ENCODE measurements around the gene ANKRD31.

The ANKRD31 gene

GRCh38 chr5:75049456-75050351 lies 187.0 kb downstream of the ANKRD31 start:
- TF ChIP-seq PAX5 (IDR thresholded peaks at IDR 0.05; ENCODE audit: insufficient read depth, low read length, severe bottlenecking): no peak
- no peak for TF ChIP-seq POLR2A (IDR thresholded peaks at IDR 0.05; ENCODE audit: low read depth, low read length)
- TF ChIP-seq POU2F2 (IDR thresholded peaks at IDR 0.05; ENCODE audit: low read depth, low read length): peak; percentile 61; the same call in 1 of the 2 replicates
- TF ChIP-seq SPI1 (IDR thresholded peaks at IDR 0.05; ENCODE audit: low read depth, low read length): no peak
- DNase-seq (ENCODE audit: insufficient read length, low spot score) (no peak), FAIRE-seq (peak; percentile 95)

GRCh38 chr5:75048457-75048953 lies 188.2 kb downstream of the ANKRD31 start:
- DNase-seq (ENCODE audit: insufficient read length, low spot score): no peak
- FAIRE-seq: peak; percentile 43
- TF ChIP-seq TAF1 (IDR thresholded peaks at IDR 0.05; ENCODE audit: low read depth, low read length) (no peak), POU2F2 (IDR thresholded peaks at IDR 0.05; ENCODE audit: low read depth, low read length) (no peak; the same call in 1 of the 2 replicates), PAX5 (IDR thresholded peaks at IDR 0.05; ENCODE audit: insufficient read depth, low read length, severe bottlenecking) (no peak), POLR2AphosphoS5 (IDR thresholded peaks at IDR 0.05; ENCODE audit: low read depth, low read length) (no peak), POLR2A (IDR thresholded peaks at IDR 0.05; ENCODE audit: low read depth, low read length) (no peak), SPI1 (IDR thresholded peaks at IDR 0.05; ENCODE audit: low read depth, low read length) (no peak)

- TF ChIP-seq SPI1 (IDR thresholded peaks at IDR 0.05; ENCODE audit: low read depth, low read length) (no peak), TAF1 (IDR thresholded peaks at IDR 0.05; ENCODE audit: low read depth, low read length) (no peak), POU2F2 (IDR thresholded peaks at IDR 0.05; ENCODE audit: low read depth, low read length) (no peak), PAX5 (IDR thresholded peaks at IDR 0.05; ENCODE audit: insufficient read depth, low read length, severe bottlenecking) (no peak), POLR2AphosphoS5 (IDR thresholded peaks at IDR 0.05; ENCODE audit: low read depth, low read length) (no peak), POLR2A (IDR thresholded peaks at IDR 0.05; ENCODE audit: low read depth, low read length) (no peak)
- no peak for DNase-seq (ENCODE audit: insufficient read length, low spot score)
- no peak for FAIRE-seq
These were observed 189.3 kb downstream of the ANKRD31 start for GRCh38 chr5:75047356-75047755.

- DNase-seq (ENCODE audit: insufficient read length, low spot score): no peak
- FAIRE-seq: no peak
- TF ChIP-seq POLR2AphosphoS5 (IDR thresholded peaks at IDR 0.05; ENCODE audit: low read depth, low read length): no peak
- TF ChIP-seq POU2F2 (IDR thresholded peaks at IDR 0.05; ENCODE audit: low read depth, low read length): no peak
- TF ChIP-seq TAF1 (IDR thresholded peaks at IDR 0.05; ENCODE audit: low read depth, low read length): no peak
- TF ChIP-seq PAX5 (IDR thresholded peaks at IDR 0.05; ENCODE audit: insufficient read depth, low read length, severe bottlenecking): no peak
- no peak for TF ChIP-seq POLR2A (IDR thresholded peaks at IDR 0.05; ENCODE audit: low read depth, low read length)
- no peak for TF ChIP-seq SPI1 (IDR thresholded peaks at IDR 0.05; ENCODE audit: low read depth, low read length)
These were observed 190.1 kb downstream of the ANKRD31 start for GRCh38 chr5:75046366-75047142.

- DNase-seq (ENCODE audit: insufficient read length, low spot score) (no peak), FAIRE-seq (no peak)
- no peak for TF ChIP-seq SPI1 (IDR thresholded peaks at IDR 0.05; ENCODE audit: low read depth, low read length)
These were observed 191.6 kb downstream of the ANKRD31 start for GRCh38 chr5:75045071-75045470.

GRCh38 chr5:75044406-75044805 lies 192.3 kb downstream of the ANKRD31 start:
- TF ChIP-seq SPI1 (IDR thresholded peaks at IDR 0.05; ENCODE audit: low read depth, low read length) (peak; percentile 16; the same call in 1 of the 2 replicates), TAF1 (IDR thresholded peaks at IDR 0.05; ENCODE audit: low read depth, low read length) (no peak), POU2F2 (IDR thresholded peaks at IDR 0.05; ENCODE audit: low read depth, low read length) (no peak), POLR2AphosphoS5 (IDR thresholded peaks at IDR 0.05; ENCODE audit: low read depth, low read length) (no peak), PAX5 (IDR thresholded peaks at IDR 0.05; ENCODE audit: insufficient read depth, low read length, severe bottlenecking) (no peak), POLR2A (IDR thresholded peaks at IDR 0.05; ENCODE audit: low read depth, low read length) (no peak)
- FAIRE-seq: no peak
- DNase-seq (ENCODE audit: insufficient read length, low spot score): no peak

GRCh38 chr5:75043633-75044264 lies 192.9 kb downstream of the ANKRD31 start:
- DNase-seq (ENCODE audit: insufficient read length, low spot score) (no peak), FAIRE-seq (no peak)
- TF ChIP-seq PAX5 (IDR thresholded peaks at IDR 0.05; ENCODE audit: insufficient read depth, low read length, severe bottlenecking) (no peak), POLR2AphosphoS5 (IDR thresholded peaks at IDR 0.05; ENCODE audit: low read depth, low read length) (no peak), POLR2A (IDR thresholded peaks at IDR 0.05; ENCODE audit: low read depth, low read length) (no peak), POU2F2 (IDR thresholded peaks at IDR 0.05; ENCODE audit: low read depth, low read length) (no peak), SPI1 (IDR thresholded peaks at IDR 0.05; ENCODE audit: low read depth, low read length) (no peak), TAF1 (IDR thresholded peaks at IDR 0.05; ENCODE audit: low read depth, low read length) (no peak)

GRCh38 chr5:75042522-75042921 lies 194.2 kb downstream of the ANKRD31 start:
- no peak for DNase-seq (ENCODE audit: insufficient read length, low spot score)
- TF ChIP-seq POU2F2 (IDR thresholded peaks at IDR 0.05; ENCODE audit: low read depth, low read length) (no peak), POLR2A (IDR thresholded peaks at IDR 0.05; ENCODE audit: low read depth, low read length) (no peak), SPI1 (IDR thresholded peaks at IDR 0.05; ENCODE audit: low read depth, low read length) (no peak), POLR2AphosphoS5 (IDR thresholded peaks at IDR 0.05; ENCODE audit: low read depth, low read length) (no peak), PAX5 (IDR thresholded peaks at IDR 0.05; ENCODE audit: insufficient read depth, low read length, severe bottlenecking) (no peak), TAF1 (IDR thresholded peaks at IDR 0.05; ENCODE audit: low read depth, low read length) (no peak)
- no peak for FAIRE-seq

GRCh38 chr5:75040973-75041372 lies 195.7 kb downstream of the ANKRD31 start:
- DNase-seq (ENCODE audit: insufficient read length, low spot score) (no peak), FAIRE-seq (no peak)
- TF ChIP-seq POLR2A (IDR thresholded peaks at IDR 0.05; ENCODE audit: low read depth, low read length): no peak
- TF ChIP-seq PAX5 (IDR thresholded peaks at IDR 0.05; ENCODE audit: insufficient read depth, low read length, severe bottlenecking): no peak
- no peak for TF ChIP-seq SPI1 (IDR thresholded peaks at IDR 0.05; ENCODE audit: low read depth, low read length)
- no peak for TF ChIP-seq TAF1 (IDR thresholded peaks at IDR 0.05; ENCODE audit: low read depth, low read length)
- TF ChIP-seq POLR2AphosphoS5 (IDR thresholded peaks at IDR 0.05; ENCODE audit: low read depth, low read length): no peak
- no peak for TF ChIP-seq POU2F2 (IDR thresholded peaks at IDR 0.05; ENCODE audit: low read depth, low read length)

All from GM12891 (cell line).